ENCODE results near the gene CHRNA10. TPM values are rescaled to one million over a fixed set of nuclear protein-coding genes. Genes with fewer than 3 reads are reported as not detected.

CHRNA10 gene
- total RNA-seq, 1 donor from 2014 or later = 0.26 TPM

- Histone ChIP-seq H3K36me3 (ENCODE audit: control insufficient read depth, insufficient read depth, low read length) (no peaks in the 10 kb centered on the region), H3K27me3 (ENCODE audit: control insufficient read depth, insufficient read depth, low read length) (peaks cover 2% of the 10 kb centered on the region), H3K4me3 (ENCODE audit: low read depth, low read length) (no peak overlapping the region)
- no peak for FAIRE-seq
- no peak for DNase-seq (ENCODE audit: low read depth)
- no peak for TF ChIP-seq CTCF (IDR thresholded peaks at IDR 0.05; ENCODE audit: insufficient read depth, low read length, severe bottlenecking)
These were observed 48.7 kb downstream of the CHRNA10 start for GRCh38 chr11:3622521-3622920.

GRCh38 chr11:3617990-3618389, 53.2 kb downstream of the CHRNA10 start:
- H3K4me3 ChIP-seq (ENCODE audit: low read depth, low read length) = no peak overlapping the region
- no peak for TF ChIP-seq CTCF (IDR thresholded peaks at IDR 0.05; ENCODE audit: insufficient read depth, low read length, severe bottlenecking)
- DNase-seq (ENCODE audit: low read depth) = no peak
- FAIRE-seq = peak; percentile 32
- H3K36me3 ChIP-seq (ENCODE audit: control insufficient read depth, insufficient read depth, low read length) = no peaks in the 10 kb centered on the region
- peaks cover 2% of the 10 kb centered on the region for H3K27me3 ChIP-seq (ENCODE audit: control insufficient read depth, insufficient read depth, low read length)

GRCh38 chr11:3616721-3617460, 54.3 kb downstream of the CHRNA10 start:
- Histone ChIP-seq H3K27me3 (ENCODE audit: control insufficient read depth, insufficient read depth, low read length) (peaks cover 2% of the 10 kb centered on the region), H3K36me3 (ENCODE audit: control insufficient read depth, insufficient read depth, low read length) (no peaks in the 10 kb centered on the region), H3K4me3 (ENCODE audit: low read depth, low read length) (no peak overlapping the region)
- DNase-seq (ENCODE audit: low read depth) (no peak), FAIRE-seq (no peak)
- TF ChIP-seq CTCF (IDR thresholded peaks at IDR 0.05; ENCODE audit: insufficient read depth, low read length, severe bottlenecking) = no peak

- no peaks in the 10 kb centered on the region for H3K27me3 ChIP-seq (ENCODE audit: control insufficient read depth, insufficient read depth, low read length)
- FAIRE-seq (no peak), DNase-seq (ENCODE audit: low read depth) (peak; percentile 35)
- H3K4me3 ChIP-seq (ENCODE audit: low read depth, low read length) = no peak overlapping the region
- H3K36me3 ChIP-seq (ENCODE audit: control insufficient read depth, insufficient read depth, low read length) = no peaks in the 10 kb centered on the region
- TF ChIP-seq CTCF (IDR thresholded peaks at IDR 0.05; ENCODE audit: insufficient read depth, low read length, severe bottlenecking) = no peak
These were observed 55.2 kb downstream of the CHRNA10 start for GRCh38 chr11:3615998-3616397.

Other genes starting within 250 kb of the CHRNA10 start
- gene ART5, start 29.4 kb downstream of the CHRNA10 start, total RNA-seq = not detected in 2 replicates
- gene ART1, start 26.3 kb downstream of the CHRNA10 start, total RNA-seq = not detected in 2 replicates
- gene NUP98, start 126.2 kb upstream of the CHRNA10 start, total RNA-seq = 59.8 and 66.6 TPM in 2 replicates
- 26.3 and 31.9 TPM in 2 replicates for gene PGAP2, start 137.2 kb upstream of the CHRNA10 start, total RNA-seq
- gene RHOG, start 169.6 kb upstream of the CHRNA10 start, total RNA-seq = 5.5 and 7.3 TPM in 2 replicates
- gene STIM1, start 184.3 kb upstream of the CHRNA10 start, total RNA-seq = 60.8 and 86.9 TPM in 2 replicates

All from bronchial epithelial cell (primary cell).